GM12874 (cell line): Measurements from ENCODE around the gene DRD2.

Experiments
- TF ChIP-seq, protein P1 (sequence below): IDR thresholded peaks from 2 replicates; pipeline ENCODE4 v1.5.1; 2011; ENCODE audit warnings: low read depth, mild to moderate bottlenecking, control low read depth, low read length, moderate library complexity; ENCODE audit not compliant: insufficient read depth

The DRD2 gene

DNA sequence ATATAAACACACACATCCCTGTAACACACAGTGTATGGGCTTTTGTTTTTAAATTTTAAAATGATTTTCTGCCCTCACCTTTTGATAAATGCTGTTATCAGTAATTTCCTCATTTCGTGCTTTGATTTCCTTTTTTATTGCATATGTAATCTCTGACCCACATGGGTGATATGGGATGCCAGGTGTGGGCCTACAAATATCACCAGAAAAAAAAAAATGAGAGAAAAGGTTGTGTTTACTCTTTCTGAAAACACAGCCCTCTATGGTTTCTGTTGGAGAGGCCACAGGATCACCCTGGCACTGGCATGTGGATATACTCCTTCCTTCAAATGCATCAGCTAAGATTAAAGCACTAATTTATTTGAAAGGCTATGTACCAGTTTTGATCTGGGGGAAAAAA is 17.0 kb downstream of the DRD2 start:
- TF ChIP-seq, protein P1, sequence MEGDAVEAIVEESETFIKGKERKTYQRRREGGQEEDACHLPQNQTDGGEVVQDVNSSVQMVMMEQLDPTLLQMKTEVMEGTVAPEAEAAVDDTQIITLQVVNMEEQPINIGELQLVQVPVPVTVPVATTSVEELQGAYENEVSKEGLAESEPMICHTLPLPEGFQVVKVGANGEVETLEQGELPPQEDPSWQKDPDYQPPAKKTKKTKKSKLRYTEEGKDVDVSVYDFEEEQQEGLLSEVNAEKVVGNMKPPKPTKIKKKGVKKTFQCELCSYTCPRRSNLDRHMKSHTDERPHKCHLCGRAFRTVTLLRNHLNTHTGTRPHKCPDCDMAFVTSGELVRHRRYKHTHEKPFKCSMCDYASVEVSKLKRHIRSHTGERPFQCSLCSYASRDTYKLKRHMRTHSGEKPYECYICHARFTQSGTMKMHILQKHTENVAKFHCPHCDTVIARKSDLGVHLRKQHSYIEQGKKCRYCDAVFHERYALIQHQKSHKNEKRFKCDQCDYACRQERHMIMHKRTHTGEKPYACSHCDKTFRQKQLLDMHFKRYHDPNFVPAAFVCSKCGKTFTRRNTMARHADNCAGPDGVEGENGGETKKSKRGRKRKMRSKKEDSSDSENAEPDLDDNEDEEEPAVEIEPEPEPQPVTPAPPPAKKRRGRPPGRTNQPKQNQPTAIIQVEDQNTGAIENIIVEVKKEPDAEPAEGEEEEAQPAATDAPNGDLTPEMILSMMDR, result no peak

GRCh38 chr11:113457784-113458183 is 17.4 kb downstream of the DRD2 start:
- TF ChIP-seq, protein P1, result no peak

DNA sequence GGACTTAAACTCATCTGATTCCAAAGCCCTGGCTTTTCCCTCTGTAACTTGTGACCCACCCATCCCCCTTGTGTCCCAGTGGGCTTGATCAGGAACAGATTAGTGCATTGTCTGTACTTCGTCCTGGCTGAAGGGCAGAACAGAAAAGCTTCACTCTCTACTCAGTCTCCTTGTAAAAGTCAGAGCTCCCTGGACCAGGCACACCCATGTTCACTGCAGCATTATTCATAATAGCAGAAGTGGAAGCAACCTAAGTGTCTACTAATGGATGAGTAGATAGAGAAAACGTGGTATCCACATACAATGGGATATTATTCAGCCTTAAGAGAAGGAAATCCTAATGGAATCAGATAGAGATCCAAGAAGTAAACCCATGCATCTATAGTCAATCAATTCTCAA is 20.7 kb downstream of the DRD2 start:
- TF ChIP-seq, protein P1, result no peak

- TF ChIP-seq, protein P1, result no peak
Observed at GRCh38 chr11:113449743-113450142, 25.5 kb downstream of the DRD2 start.

DNA sequence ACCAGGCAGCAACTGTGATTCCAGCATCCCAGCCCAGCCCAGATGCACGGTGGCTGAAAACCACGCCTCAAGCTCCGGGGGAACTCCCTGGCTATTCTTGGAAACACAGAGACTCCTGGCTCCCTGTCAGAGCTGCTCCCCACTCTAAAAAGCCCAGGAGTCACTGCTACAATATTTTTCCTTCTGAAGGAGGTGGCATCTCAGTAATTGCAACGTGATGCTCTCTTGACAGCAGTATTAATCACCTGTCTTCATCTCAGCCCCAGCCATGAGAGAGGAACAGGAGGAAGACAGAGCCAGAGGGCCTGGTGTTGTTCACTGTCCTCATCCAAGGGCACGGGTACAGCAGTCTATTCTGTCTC is 26.9 kb downstream of the DRD2 start:
- TF ChIP-seq, protein P1, result no peak

DNA sequence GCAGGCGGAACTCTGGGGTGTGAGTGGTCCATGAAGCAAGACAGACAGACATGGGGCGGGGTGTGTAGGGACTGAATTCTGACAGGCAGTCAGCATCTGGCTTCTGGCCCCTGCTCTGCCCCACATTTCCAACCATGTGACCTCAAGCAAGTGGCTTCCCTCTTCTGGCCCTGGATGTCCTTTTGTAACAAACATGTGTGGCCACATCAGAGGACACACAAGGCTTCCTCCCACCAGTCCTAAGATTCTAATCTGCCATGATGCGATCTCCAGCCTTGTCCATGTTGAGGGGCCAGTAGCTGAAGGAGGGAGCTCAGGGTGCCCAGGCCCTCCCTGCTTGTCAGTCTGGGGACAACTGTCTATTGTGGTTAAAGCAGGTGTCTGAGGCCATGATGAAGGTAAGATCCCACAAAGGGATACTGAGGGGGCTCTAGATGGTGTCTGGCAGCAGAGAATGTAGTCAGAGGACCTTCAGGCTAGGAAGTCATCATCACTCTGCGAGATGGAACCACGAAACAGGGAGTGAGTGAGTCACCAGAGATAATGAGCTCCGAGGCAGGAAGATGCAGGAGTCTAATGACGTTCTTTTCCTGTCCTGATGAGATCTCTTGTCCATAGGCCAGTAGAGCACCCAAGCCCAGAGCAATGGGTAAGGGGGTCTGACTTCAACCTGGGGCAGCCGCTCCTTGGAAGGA is 27.4 kb downstream of the DRD2 start:
- TF ChIP-seq, protein P1, result no peak

- TF ChIP-seq, protein P1, result no peak
Observed at GRCh38 chr11:113446938-113447337, 28.3 kb downstream of the DRD2 start.
